Omental fat pad (tissue), 4 donors: Measurements from ENCODE around the gene B3GALT6. TPM values are rescaled to one million over a fixed set of nuclear protein-coding genes. Genes with fewer than 3 reads are reported as not detected.
"Not testable (repeated sequence)": the region's sequence is repeated elsewhere in the genome, so short reads cannot be mapped to it uniquely, and the experiment has no call there.

Source experiments
- ATAC-seq: fragments of 150-250 bp; one replicate; pipeline ENCODE4 v1.9.1; 2016; ENCODE audit warnings: mild to moderate bottlenecking, moderate library complexity; ENCODE audit not compliant: low FRiP score
- DNase-seq: peaks from one replicate; pipeline ENCODE4 v3.0.0-alpha.2; 2019; ENCODE audit warnings: low spot score
- CTCF ChIP-seq, 3 donors: fragments of 450-650 bp; IDR thresholded peaks; one replicate each; pipeline ENCODE4 v1.5.1; 2016 to 2017; ENCODE audit warnings: antibody characterized with exemption in 3 of 3, mild to moderate bottlenecking in 3 of 3, moderate library complexity in 2 of 3
- total RNA-seq, 4 donors: library from RNA; depleted of rRNA; stranded (reverse); fragments of >200 nt; gene quantifications; one replicate each; pipeline ENCODE4 v1.1.0, GENCODE V29; 2016

Gene B3GALT6
- total RNA-seq, 4 donors from 2014 or later, result 14.6 to 27.1 (median 22.1) TPM

- ATAC-seq (no peak), DNase-seq (no peak)
- TF ChIP-seq CTCF (IDR thresholded peaks at IDR 0.05), result no peak
These were observed 12.3 kb downstream of the B3GALT6 start for GRCh38 chr1:1244192-1244811.

- DNase-seq (no peak), ATAC-seq (no peak)
- TF ChIP-seq CTCF (IDR thresholded peaks at IDR 0.05), result no peak
These were observed 13.3 kb downstream of the B3GALT6 start for GRCh38 chr1:1245178-1245816.

- TF ChIP-seq CTCF (IDR thresholded peaks at IDR 0.05), result no peak
- DNase-seq, result no peak
- ATAC-seq, result no peak
These were observed 14.0 kb downstream of the B3GALT6 start for GRCh38 chr1:1245817-1246576.

GRCh38 chr1:1246577-1247340 lies 14.7 kb downstream of the B3GALT6 start, which contains the start of gene C1QTNF12:
Gene C1QTNF12, minus strand, starts transcription at chr1:1246722. Its CDS starts 32 bp downstream, at chr1:1246690.
- DNase-seq (no peak), ATAC-seq (peak; percentile 41)
- no peak for TF ChIP-seq CTCF (IDR thresholded peaks at IDR 0.05)

GRCh38 chr1:1247341-1247913 lies 15.4 kb downstream of the B3GALT6 start:
- no peak for DNase-seq
- TF ChIP-seq CTCF (IDR thresholded peaks at IDR 0.05), result no peak
- no peak for ATAC-seq

- ATAC-seq, result not testable (repeated sequence)
These were observed 16.2 kb downstream of the B3GALT6 start for GRCh38 chr1:1248009-1248913.

More at GRCh38 chr1:1248009-1248913, 16.2 kb downstream of the B3GALT6 start:
- DNase-seq, result not testable (repeated sequence)
